T-helper 22 cell (primary cell): ENCODE measurements around the gene ZNF519.
"Not testable (repeated sequence)": the region's sequence is repeated elsewhere in the genome, so short reads cannot be mapped to it uniquely, and the experiment has no call there.

Experiments used
- DNase-seq: peaks from one replicate; pipeline ENCODE4 v3.0.0-alpha.2; 2020; ENCODE audit warnings: low read depth

The ZNF519 gene

DNA sequence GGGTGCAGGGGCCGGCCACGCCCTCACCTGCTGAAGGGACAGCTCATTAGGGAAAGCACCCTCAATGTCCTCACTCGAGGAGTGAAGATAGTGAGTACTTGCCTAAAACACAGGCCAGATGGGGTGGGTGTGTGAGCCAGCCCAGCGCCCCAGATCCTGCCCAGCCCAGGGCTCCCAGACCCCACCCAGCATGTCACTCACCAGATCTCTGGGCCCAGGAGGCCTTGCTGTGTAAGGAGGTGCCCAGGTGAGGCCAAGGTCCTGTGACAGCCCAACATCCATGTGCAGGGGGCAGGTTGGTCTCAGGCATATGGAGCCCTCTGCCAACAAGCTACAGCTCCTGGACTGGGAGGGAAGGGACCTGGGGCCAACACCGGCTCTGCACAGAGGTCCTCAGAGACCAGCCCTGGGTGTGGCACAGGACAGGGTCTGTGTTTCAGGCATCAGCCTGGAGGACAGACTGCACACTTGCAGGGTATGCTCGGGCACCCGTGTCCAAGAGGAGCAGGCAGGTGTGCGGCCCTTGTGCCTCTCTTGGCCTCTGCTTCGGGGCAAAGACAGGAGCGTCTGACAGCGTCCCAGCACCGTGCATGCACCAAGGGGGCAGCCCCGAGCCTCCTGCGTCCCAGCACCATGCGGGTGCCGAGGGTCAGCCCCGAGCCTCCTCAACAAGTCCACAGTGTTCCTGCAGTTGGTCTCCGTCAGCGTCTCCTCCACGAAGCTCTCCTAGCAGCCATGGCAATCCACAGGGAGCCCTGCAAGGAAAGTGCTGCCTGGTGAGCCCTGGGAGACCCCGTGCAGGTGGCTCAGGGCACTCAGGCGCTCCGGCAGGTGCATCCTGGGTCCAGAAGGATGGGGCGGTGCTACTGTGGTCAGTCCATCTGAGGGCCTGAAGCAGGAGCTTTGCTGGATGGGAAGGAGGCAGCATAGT, 16.0 kb upstream of the ZNF519 start:
- not testable (repeated sequence) for DNase-seq

DNA sequence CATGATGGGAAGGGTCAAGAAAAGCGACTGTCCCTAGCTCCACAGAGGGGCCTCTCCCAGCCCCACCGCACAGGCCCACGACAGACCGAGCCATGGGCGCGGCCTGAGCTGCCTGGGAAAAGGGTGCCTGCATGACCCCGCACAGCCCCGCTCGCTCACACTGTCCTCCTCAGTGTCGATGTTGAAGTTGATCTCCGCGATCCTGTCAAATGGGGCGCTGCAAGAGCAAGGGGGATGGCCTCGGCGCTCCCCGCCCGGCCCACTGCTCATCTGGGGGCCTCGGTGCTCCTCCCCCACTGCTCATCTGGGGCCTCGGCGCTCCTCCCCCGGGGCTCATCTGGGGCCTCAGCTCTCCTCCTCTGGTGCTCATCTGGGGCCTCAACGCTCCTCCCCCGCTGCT, 14.5 kb upstream of the ZNF519 start:
- DNase-seq = not testable (repeated sequence)

DNA sequence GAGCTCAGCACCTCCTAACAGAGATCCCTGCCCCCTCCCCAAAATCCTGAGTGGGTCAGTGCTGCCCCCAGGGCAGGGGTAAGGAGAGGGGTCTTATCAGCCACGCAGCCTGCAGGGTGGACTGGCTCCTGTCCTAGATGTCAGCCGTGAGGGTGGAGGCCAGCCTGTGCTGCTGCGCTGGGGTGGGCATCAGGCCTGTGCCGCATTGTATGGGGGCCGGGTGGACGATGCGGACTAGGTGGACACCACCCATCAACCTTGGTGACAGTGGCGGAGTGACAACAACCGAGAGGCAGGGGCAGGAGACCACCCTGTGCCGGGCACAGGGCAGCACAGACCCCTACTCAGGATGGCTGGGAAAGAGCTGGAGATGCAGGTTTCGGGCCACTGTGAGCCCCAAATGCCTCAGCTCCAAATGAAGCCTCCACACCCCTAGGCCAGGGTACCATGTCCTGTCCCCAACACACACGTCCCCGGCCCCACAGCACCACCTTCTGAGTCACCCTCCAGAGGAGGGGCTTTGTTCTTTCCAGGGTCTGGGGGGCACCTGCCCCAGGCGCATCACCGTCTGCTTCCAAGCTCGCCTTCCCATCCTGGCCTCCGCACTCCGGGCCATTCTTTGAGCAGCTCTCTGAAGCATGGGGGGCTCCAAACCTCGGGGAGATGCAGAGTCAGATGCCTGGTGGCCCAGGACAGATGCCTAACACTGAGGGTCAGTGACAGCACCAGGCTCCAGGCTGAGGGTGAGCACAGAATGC, 13.5 kb upstream of the ZNF519 start:
- DNase-seq = not testable (repeated sequence)

DNA sequence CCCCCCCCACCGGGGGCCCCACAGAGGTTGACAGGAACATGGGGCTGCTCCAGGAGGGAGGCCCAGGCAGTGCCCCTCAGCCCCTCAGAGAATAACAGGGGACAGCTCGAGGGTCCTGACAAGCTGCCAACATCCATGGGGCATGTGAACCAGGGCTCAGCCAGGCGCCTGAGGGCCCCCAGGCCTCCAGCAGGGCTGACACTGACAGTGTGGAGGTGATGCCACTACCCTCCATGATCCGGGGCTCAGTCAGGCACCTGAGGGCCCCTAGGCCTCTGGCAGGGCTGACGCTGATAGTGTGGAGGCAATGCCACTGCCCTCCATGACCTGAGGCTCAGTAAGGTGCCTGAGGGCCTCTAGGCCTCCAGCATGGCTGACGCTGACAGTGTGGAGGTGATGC, 12.8 kb upstream of the ZNF519 start:
- DNase-seq = not testable (repeated sequence)

DNA sequence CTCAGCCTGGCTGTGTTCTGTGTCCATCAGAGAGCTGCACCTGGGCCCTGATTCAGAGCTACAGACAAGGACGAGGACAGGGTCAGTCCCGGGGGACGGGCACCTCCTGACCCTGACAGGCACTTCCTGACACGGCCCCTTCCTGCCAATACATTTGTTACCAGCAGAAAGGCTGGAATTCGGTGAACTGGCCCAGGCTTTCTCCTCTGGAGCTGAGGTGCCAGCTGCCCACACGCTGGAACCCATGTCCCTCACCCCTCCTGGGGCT, 12.3 kb upstream of the ZNF519 start:
- no peak for DNase-seq

DNA sequence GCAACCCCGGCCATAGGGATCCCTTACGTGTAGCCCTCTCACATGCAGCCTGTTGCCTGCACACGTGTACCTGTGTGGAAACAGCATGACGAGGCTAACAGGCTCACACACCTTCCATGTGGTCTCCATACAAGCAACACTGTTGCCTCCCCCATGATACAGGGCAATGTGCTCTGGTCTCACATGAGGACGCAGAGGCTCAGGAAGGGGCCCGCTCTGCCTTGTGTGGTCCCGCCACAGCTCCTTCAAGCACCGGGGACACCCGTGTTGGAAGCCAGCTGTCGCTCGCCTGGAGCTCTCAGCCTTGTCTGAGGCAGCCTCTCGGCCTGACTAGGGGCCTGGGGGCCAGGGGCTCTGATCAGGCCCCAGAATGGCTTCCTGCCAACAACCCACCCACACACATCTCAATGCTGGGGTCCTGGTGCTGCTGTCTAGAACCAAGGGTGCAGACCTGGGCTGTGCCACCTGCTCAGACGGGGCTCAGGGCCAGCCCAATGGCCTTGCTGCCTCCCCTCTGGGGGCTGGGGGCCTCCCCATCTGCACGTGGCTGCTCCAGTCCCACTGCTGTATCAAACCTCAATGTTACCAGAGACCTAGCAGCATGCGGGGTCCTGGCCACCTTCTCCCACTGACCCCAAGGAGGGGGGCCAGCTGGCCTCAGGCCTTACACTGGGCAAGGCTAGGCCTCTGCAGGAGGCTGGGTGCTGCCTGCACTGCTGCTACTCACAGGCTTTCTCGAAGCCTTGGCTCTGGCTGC, 11.8 kb upstream of the ZNF519 start:
- not testable (repeated sequence) for DNase-seq

DNA sequence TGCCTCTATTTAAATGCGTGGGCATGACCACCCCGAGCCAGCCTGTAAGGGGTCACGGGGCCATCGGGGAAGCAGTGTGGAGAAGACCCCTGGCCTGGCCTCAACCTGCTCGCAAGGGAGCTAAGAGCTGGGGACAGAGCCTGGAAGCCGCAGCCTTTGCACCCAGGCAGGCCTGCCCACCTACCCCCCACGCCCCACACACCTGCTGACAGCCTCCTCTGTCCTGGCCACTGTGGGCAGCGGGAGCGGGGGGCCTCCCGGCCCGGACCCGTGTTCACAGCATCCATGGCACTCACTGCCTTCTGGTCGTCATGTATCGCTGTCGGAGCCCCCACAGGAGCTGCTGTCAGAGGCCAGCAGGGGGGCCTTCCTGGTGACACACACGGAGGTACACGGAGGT, 11.2 kb upstream of the ZNF519 start:
- DNase-seq = not testable (repeated sequence)

DNA sequence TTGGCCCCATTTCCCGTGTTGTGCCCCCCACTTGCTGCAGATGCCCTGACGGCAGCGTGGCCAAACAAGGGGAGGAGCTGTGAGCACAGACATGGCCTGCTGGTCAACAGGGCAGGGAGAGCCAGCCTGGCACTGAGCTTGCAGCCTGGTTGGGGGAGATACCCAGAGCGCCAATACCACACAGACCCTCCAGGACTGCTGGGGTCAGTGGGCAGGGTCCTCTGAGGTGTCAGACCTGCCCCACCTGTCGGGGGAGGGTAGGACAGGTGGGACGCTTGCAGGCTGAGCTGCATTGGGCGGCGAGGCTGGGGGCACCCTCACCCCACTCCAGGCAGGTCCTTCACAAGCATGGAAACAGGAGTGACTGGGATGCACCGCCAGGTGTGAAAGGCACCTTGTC, 9.9 kb upstream of the ZNF519 start:
- DNase-seq = not testable (repeated sequence)

DNA sequence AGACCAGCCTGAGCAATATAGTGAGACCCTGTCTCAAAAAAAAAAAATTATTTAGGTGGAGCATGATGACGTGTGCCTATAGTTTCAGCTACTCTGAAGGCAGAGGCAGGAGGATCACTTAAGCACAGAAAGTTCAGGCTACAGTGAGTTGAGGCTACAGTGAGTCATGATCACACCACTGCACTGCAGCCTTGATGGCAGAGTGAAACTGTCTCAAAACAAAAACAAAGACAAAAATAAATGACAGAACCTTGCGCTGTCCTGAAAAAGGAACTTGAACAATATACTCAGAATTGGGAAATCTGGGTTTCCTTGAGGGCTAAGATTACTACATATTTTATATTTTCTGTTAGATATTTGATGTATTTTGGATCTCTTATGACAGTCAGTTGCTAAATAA, 7.3 kb upstream of the ZNF519 start:
- DNase-seq = not testable (repeated sequence)

DNA sequence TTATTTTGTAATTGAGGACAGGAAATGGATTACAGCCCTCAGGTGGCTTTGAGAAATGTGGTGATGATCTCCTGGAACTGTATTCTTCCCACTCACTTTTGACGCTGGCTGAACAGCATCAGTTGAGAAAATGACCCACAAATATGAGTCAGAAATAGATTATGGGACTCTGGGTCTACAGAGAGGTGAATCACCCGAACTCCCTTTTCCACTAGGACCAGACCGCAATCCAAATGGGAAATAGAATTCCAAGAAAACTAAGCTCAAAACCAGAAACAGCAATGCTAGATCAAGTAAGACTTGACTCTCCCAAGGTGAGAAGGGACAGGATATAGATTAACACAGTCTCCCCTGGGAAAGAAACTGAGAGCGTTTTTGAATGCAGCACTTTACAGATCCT, 5.7 kb upstream of the ZNF519 start:
- DNase-seq = not testable (repeated sequence)

DNA sequence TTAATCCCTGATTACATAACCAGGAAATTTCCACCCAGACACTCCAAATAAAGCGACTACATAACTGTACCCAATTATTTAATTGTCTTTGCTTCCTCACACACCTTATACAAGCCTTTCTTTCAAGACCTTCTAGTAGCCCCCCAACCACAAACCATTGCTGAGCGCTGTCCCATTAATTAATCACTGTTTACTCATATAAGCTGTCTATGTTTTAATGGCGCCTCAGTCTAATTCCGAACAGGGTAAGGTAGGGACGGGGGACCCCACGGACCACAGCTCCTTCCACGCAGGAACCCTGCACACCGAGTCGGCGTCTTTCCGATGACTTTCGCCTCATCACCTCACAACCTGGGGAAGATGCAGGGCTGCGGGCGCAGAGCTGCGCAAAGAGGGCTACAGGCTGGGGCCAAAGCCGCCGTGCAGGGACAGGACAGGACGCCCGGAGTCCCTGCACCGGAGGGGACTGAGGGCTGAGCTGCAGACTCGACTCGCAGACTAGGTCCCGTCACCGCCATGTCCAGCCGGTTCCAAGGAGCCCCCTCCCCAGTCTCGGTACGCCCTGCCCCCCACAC, 452 bp downstream of the ZNF519 start:
- not testable (repeated sequence) for DNase-seq

DNA sequence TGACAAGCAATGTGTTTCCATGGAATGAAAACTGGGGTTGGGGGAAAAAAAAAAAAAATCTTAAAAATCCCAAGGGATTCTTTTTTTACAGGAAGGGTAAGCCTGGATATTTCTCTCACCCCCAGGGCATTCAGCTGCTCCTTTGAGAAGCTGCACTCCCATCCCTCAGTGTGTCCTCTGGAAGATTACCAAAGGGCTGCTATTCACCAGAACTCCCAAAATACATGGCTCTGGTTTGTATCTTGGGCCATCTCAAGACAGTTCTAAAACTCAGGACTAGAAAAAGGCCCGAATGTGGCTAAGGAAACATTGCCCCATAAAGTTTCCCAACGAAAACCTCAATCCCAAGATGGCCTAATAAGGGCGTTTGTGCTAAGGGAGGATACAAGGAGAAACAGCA, 1.4 kb downstream of the ZNF519 start:
- not testable (repeated sequence) for DNase-seq

DNA sequence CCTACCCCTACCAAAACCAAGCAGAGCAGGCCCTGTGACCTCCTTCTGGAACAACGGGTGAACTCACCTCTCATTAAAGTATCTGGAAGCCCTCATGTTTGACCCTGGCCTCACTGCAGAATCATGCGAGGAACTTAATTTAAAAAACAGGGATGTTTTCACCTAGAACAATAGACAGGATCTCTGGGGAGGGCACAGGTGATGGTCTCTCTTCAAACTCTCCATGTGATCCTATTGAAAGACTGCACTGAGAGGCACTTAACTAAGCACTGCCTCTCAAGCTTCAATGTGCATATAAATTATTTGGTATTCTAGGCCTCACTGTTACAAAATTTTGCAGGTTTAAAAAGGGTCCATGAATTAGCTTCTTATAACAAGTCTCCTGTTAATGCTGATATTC, 7.5 kb downstream of the ZNF519 start:
- DNase-seq = no peak

DNA sequence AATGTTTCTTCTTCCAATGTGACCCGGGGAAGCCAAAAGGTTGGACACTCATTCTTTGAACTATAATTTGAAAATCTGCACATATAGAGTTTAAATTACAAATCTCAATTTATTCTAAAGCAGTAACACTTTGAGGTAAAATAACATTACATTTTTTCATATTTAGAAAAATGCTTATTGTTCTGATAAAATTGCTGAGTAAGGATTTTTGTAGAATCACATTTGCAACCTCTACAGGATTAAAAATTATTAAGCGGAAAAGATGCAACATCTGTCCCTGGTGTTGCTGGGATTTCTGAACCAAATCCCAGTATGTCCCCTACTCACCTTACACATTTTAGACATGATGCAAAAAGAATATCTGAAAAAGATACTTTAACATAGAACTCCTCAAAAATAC, 10.1 kb downstream of the ZNF519 start:
- no peak for DNase-seq

DNA sequence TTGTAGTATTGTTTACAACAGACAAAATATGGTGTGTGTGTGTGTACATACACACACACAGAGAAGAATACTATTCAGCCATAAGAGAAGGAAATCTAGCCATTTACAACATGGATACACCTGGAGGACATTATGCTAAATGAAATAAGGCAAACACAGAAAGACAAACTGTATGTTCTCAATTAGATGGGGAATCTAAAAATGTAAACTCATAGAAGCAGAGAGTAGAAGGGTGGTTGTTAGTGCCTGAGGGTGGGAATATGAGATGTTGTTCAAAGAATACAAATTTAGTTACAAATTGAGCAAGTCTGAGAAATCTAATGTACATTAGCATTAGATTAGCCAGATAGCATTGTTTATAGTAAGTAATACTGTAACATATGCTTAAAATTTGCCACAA, 11.3 kb downstream of the ZNF519 start:
- DNase-seq = no peak

DNA sequence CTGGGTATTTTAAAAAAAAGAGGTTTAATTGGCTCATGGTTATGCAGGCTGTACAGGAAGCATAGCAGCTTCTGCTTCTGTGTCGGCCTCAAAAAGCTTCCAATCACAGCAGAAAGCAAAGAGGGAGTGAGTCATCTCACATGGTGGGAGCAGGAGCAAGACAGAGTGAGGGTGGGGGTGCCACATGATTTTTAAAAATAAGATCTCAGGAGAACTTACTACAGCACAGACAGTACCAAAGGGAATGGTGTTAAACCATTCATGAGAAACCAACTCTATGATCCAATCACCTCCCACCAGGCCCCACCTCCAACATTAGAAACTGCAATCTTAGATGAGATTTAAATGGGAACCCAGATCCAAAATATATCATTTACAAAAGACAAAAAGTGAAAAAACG, 14.6 kb downstream of the ZNF519 start:
- DNase-seq = no peak

DNA sequence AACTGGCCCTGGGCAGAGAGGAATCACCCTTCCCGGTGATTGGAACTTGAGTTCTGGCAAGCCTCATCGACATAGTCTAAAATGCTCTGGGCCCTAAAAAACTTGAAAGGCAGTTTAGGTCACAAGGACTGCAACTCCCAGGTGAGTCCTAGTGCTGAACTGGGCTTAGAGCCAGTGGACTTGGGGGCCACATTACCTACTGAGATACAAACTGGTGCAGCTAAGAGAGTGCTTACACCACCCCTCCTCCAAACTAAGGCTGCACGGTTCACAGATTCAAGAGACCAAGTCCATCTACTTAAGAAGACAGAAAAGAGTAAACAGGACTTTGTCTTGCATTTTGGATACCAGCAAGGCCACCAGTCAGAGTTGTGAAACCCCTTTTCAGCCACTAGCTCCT, 25.3 kb downstream of the ZNF519 start:
- no peak for DNase-seq

DNA sequence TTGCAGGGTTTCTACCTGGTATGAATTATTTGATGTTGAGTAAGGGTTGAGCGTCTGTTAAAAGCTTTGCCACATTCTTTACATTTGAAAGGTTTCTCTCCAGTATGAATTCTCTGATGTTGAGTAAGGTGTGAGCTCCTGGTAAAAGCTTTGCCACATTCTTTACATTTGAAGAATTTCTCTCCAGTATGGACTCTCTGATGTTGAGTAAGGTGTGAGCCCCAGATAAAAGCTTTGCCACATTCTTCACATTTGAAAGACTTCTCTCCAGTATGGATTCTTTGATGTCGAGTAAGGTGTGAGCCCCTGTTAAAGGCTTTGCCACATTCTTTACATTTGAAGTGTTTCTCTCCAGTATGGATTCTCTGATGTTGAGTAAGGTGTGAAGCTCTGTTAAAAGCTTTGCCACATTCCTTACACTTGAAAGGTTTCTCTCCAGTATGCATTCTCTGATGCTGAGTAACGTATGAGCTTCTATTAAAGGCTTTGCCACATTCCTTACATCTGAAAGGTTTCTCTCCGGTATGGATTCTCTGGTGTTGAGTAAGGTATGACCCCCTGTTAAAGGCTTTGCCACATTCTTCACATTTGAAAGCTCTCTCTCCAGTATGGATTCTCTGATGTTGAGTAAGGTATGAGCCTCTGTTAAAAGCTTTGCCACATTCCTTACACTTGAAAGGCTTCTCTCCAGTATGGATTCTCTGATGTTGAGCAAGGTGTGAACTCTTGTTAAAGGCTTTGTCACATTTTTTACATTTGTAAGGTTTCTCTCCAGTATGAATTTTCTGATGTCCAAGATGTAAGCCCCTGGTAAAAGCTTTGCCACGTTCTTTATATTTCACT, 27.1 kb downstream of the ZNF519 start:
- DNase-seq = no peak

DNA sequence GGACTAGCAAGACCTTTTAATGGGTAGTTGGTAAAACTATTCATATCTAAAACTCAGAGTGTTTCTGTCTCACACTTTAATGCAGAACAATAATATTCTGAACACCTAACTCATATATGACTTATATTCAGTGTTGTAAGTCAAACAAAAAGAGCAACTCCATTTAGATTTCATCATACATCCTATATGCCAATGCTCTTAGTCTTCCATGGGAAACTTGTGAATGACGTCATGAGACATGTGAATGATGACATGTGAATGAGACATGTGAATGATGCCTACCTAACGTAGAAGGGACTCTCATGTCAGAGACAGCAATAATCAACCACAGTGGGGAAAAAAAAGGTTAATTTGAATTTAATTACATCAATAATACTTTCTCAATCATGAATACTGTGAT, 28.0 kb downstream of the ZNF519 start:
- DNase-seq = no peak

DNA sequence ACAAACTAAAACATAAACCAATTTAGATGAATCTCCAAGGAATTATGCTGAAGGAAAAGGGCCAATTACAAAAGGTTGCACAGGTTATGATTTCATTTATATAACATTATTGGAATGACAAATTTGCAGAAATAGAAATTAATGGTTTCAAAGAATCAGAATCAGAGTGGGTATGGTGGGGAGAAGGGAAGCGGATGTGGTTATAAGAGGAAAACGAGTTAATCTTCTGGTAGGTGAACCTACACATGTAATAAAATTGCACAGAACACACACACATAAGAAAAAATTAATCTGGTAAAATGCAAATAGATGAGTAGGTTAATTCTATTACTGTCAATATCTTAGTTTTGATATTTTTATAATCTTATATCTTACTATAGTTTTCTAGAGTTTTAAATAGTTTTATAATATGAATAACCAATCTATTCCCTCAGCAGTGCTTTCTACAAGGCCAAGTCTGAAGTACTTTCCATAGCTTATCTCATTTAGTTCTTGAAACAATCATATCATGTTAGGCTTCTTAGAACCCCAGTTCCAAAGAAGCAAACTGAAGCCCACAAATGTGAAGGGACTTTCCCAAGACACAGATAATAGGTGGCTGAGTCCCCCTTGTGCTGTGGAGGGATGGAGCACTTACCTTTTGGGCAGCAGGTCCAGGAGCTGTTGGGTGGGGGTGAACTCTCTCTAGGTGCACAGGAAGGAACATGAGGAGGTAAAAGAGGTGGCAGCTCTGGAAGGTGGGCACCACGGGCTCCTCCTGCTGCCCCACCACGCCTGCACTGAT, 31.5 kb downstream of the ZNF519 start:
- DNase-seq = no peak

DNA sequence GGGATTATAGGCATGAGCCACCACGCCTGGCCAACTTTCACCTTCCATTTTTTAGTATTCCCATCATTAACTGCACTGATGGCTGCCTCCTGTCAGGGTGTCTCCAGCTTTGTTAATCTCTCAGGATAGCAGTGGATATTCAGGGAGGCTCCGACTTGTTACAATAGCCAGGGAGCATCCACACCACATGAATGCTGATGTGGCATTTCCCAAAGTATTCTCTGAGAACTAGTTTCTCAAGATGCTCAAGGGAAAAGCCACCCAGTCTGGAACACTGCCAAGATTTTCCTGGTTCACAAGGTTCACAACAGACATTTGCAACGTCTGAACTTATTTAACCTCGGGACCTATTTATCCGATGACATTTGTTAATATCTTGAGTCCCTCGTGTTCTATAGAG, 33.8 kb downstream of the ZNF519 start:
- DNase-seq = no peak
